Measurements from ENCODE around the gene MARCO. TPM values are rescaled to one million over a fixed set of nuclear protein-coding genes. Genes with fewer than 3 reads are reported as not detected.

Gene MARCO, protein sequence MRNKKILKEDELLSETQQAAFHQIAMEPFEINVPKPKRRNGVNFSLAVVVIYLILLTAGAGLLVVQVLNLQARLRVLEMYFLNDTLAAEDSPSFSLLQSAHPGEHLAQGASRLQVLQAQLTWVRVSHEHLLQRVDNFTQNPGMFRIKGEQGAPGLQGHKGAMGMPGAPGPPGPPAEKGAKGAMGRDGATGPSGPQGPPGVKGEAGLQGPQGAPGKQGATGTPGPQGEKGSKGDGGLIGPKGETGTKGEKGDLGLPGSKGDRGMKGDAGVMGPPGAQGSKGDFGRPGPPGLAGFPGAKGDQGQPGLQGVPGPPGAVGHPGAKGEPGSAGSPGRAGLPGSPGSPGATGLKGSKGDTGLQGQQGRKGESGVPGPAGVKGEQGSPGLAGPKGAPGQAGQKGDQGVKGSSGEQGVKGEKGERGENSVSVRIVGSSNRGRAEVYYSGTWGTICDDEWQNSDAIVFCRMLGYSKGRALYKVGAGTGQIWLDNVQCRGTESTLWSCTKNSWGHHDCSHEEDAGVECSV
- total RNA-seq, result 10 to 100 TPM; 40.4 to 82.9 TPM
- 100 to 1,000 TPM in 1 of 2 donors, 10 to 100 TPM in 1; 21.8 to 113 TPM for polyA plus RNA-seq

- H3K9ac ChIP-seq (ENCODE audit: low read depth in 1 of 2, low read length in 2 of 2), result no peak within 1 kb of the TSS
- peaks cover 0 to 11% (median 4%) of the 10 kb centered on the region in 4 donors for H3K4me1 ChIP-seq (ENCODE audit: control insufficient read depth in 4 of 4, insufficient read depth in 4 of 4, low read length in 3 of 4)
- WGBS, result 84% methylated on average over 7 of the region's 7 CpGs
- no peak within 1 kb of the TSS for H3K4me3 ChIP-seq (ENCODE audit: low read depth in 1 of 3, low read length in 3 of 3)
- no peak for DNase-seq (ENCODE audit: low spot score)
- TF ChIP-seq HNF4G (IDR thresholded peaks at IDR 0.05) (no peak), RAD21 (IDR thresholded peaks at IDR 0.05) (no peak), YY1 (IDR thresholded peaks at IDR 0.05) (no peak), NR2F2 (IDR thresholded peaks at IDR 0.05) (no peak), TAF1 (conservative IDR thresholded peaks at IDR 0.05) (no peak), SP1 (IDR thresholded peaks at IDR 0.05) (no peak), FOXA1 (IDR thresholded peaks at IDR 0.05) (no peak), ATF3 (IDR thresholded peaks at IDR 0.05) (no peak), RXRA (IDR thresholded peaks at IDR 0.05) (no peak), JUND (IDR thresholded peaks at IDR 0.05) (no peak), GABPA (IDR thresholded peaks at IDR 0.05 in 1 of 2, conservative IDR thresholded peaks at IDR 0.05 in 1 of 2) (no peak), MAX (IDR thresholded peaks at IDR 0.05) (no peak), EGR1 (IDR thresholded peaks at IDR 0.05; ENCODE audit: low read depth in 2 of 2) (no peak)
- TF ChIP-seq, protein P1, sequence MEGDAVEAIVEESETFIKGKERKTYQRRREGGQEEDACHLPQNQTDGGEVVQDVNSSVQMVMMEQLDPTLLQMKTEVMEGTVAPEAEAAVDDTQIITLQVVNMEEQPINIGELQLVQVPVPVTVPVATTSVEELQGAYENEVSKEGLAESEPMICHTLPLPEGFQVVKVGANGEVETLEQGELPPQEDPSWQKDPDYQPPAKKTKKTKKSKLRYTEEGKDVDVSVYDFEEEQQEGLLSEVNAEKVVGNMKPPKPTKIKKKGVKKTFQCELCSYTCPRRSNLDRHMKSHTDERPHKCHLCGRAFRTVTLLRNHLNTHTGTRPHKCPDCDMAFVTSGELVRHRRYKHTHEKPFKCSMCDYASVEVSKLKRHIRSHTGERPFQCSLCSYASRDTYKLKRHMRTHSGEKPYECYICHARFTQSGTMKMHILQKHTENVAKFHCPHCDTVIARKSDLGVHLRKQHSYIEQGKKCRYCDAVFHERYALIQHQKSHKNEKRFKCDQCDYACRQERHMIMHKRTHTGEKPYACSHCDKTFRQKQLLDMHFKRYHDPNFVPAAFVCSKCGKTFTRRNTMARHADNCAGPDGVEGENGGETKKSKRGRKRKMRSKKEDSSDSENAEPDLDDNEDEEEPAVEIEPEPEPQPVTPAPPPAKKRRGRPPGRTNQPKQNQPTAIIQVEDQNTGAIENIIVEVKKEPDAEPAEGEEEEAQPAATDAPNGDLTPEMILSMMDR (IDR thresholded peaks at IDR 0.05; ENCODE audit: low read depth, low read length, missing input control), result no peak
- H3K36me3 ChIP-seq (ENCODE audit: control insufficient read depth in 4 of 4, insufficient read depth in 3 of 4, low read depth in 1 of 4, low read length in 3 of 4), result no peaks in the 10 kb centered on the region
- no peaks in the 10 kb centered on the region for H3K27me3 ChIP-seq (ENCODE audit: control insufficient read depth in 4 of 4, insufficient read depth in 4 of 4, low read length in 3 of 4)
- no peak within 1 kb of the TSS for H3K27ac ChIP-seq (ENCODE audit: low read depth in 1 of 2, low read length in 2 of 2)
- H3K9me3 ChIP-seq (ENCODE audit: control insufficient read depth in 4 of 4, low read length in 3 of 4), result no peaks in the 10 kb centered on the region
These were observed at the start of gene MARCO for GRCh38 chr2:118942031-118942430. MARCO (plus strand) TSS chr2:118942194; CDS start chr2:118942301, 107 bp downstream.

- Histone ChIP-seq H3K36me3 (ENCODE audit: control insufficient read depth in 4 of 4, insufficient read depth in 3 of 4, low read depth in 1 of 4, low read length in 3 of 4) (no peaks in the 10 kb centered on the region), H3K4me1 (ENCODE audit: control insufficient read depth in 4 of 4, insufficient read depth in 4 of 4, low read length in 3 of 4) (no peaks in the 10 kb centered on the region), H3K9ac (ENCODE audit: low read depth in 1 of 2, low read length in 2 of 2) (no peak overlapping the region), H3K27me3 (ENCODE audit: control insufficient read depth in 4 of 4, insufficient read depth in 4 of 4, low read length in 3 of 4) (no peaks in the 10 kb centered on the region), H3K9me3 (ENCODE audit: control insufficient read depth in 4 of 4, low read length in 3 of 4) (peaks cover 0 to 18% (median 2%) of the 10 kb centered on the region in 4 donors), H3K4me3 (ENCODE audit: low read depth in 1 of 3, low read length in 3 of 3) (no peak overlapping the region), H3K27ac (ENCODE audit: low read depth in 1 of 2, low read length in 2 of 2) (no peak overlapping the region)
- TF ChIP-seq YY1 (IDR thresholded peaks at IDR 0.05) (no peak), FOXA1 (IDR thresholded peaks at IDR 0.05) (no peak), SP1 (IDR thresholded peaks at IDR 0.05) (no peak), REST (IDR thresholded peaks at IDR 0.05) (no peak), RAD21 (IDR thresholded peaks at IDR 0.05) (no peak), HNF4A (conservative IDR thresholded peaks at IDR 0.05) (no peak), NR2F2 (IDR thresholded peaks at IDR 0.05) (no peak), FOXA2 (IDR thresholded peaks at IDR 0.05) (no peak), RXRA (IDR thresholded peaks at IDR 0.05) (no peak), HNF4G (IDR thresholded peaks at IDR 0.05) (no peak), EGR1 (IDR thresholded peaks at IDR 0.05; ENCODE audit: low read depth in 2 of 2) (no peak), ZBTB33 (IDR thresholded peaks at IDR 0.05) (no peak), JUND (IDR thresholded peaks at IDR 0.05) (no peak), MAX (IDR thresholded peaks at IDR 0.05) (no peak)
- TF ChIP-seq, protein P1 (IDR thresholded peaks at IDR 0.05; ENCODE audit: low read depth, low read length, missing input control), result no peak
- no peak for DNase-seq (ENCODE audit: low spot score)
- WGBS, result 91% methylated on average over 3 of the region's 3 CpGs
These were observed 48.9 kb upstream of the MARCO start for GRCh38 chr2:118893100-118893499.
